ENCODE measurements around the gene CGB3.

Gene CGB3

DNA sequence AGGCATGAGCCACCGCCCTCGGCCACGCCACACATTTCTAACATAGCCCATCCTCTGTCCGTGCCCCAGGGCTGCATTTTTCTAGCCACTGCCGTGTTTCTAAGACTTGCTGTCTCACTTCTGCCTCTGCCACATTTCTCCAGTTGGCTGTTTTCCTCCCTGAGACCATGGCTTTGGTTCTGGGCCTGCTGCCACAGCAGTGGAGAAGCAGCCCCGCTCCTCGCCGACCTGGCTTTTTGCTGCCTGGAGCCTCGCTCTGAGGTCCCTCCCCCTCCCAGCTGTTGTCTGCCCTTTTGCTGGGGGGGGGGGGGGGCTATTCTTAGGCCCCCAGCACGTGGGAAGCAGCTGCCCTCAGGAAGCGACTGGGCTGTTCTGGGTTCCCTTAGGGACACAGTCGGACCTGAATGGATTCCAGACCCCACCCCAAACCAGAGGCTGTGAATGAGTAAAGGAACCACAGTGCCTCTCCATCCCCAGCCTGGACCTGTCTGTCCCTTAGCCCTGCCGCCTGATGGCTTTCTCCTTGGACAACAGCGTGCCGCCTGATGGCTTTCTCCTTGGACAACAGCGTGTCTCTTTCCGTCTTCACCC lies 34.3 kb downstream of the CGB3 start:
- DNase-seq (ENCODE audit: extremely low read depth in 1 of 2, low read depth in 1 of 2): no peak

DNA sequence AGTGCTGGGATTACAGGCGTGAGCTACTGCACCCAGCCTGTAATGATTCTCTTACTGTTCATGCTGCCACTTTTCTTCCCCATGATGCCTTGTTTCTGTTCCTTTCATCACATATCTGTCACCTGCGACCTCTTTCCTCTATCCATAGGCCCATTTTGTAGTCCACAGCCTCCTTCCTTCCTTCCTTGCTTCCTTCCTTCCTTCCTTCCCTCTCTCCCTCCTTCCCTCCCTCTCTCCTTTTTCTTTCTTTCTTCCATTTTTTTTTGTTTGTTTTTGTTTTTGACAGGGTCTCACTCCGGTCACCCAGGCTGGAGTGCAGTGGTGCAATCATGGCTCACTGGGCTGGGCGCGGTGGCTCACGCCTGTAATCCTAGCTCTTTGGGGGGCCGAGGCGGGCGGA lies 35.3 kb downstream of the CGB3 start:
- no peak for DNase-seq (ENCODE audit: extremely low read depth in 1 of 2, low read depth in 1 of 2)

GRCh38 chr19:48988286-48988685 lies 35.8 kb downstream of the CGB3 start:
- no peak for DNase-seq (ENCODE audit: extremely low read depth in 1 of 2, low read depth in 1 of 2)

- no peak for DNase-seq (ENCODE audit: extremely low read depth in 1 of 2, low read depth in 1 of 2)
These were observed 36.8 kb downstream of the CGB3 start for GRCh38 chr19:48987323-48987722.

- no peak for DNase-seq (ENCODE audit: extremely low read depth in 1 of 2, low read depth in 1 of 2)
These were observed 37.9 kb downstream of the CGB3 start for GRCh38 chr19:48986211-48986610.

DNA sequence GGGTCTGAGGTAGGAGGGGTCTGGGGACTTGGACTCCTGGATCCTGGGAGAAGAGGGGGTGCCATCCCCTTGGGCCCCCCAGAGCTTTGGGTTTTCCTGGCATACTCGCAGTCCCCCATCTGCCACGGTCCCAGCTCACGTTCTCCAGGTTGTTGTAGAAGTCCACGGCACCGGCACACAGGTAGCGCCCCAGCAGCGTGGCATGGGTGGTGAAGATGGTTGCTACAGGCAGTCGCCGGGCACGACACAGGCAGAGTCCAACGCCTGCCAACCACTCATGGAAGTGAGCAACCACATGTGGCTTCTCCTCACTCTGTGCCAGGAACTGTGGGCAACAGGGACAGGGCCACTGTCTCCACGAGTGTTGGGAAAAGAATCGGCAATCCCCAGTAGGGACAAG lies 38.4 kb downstream of the CGB3 start:
- no peak for DNase-seq (ENCODE audit: extremely low read depth in 1 of 2, low read depth in 1 of 2)

DNA sequence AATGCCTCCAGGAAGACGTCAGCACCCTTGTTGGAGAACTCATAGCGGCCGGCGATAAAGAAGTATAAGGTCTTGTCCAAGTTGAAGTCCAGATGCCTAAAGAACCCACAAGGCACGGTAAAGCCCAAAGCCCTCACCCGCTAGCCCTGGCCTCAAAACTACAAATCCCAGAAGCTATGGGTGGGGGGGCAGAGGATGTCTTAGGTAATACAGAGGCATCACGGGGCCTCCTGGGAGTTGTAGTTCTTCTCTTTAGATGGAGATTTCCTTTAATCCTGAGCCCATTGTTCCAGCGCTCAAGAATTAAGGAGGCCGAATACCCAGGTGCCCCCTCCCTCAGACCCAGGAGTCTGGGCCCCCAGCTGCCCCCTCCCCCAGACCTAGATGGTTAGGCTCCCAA lies 41.9 kb downstream of the CGB3 start:
- no peak for DNase-seq (ENCODE audit: extremely low read depth in 1 of 2, low read depth in 1 of 2)

DNA sequence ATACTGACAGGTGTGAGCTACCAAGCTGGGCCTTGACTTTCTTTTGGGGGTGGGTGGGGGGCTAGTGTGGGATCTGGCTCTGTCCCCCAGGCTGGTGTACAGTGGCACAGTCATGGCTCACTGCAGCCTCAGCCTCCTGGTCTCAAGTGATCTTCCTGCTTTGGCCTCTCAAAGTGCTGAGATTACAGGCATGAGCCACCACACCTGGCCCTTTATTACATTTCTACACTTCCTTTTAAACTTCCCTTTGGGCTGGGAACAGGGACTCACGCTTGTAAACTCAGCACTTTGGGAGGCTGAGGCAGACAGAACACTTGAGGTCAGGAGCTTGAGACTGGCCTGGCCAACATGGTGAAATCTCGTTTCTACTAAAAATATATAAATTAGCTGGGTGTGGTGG lies 47.1 kb downstream of the CGB3 start:
- DNase-seq (ENCODE audit: extremely low read depth in 1 of 2, low read depth in 1 of 2): no peak

GRCh38 chr19:48975947-48976847 lies 47.9 kb downstream of the CGB3 start:
- no peak for DNase-seq (ENCODE audit: extremely low read depth in 1 of 2, low read depth in 1 of 2)
